CD14-positive monocyte (primary cell): Measurements from ENCODE around the gene DGCR2. TPM values are rescaled to one million over a fixed set of nuclear protein-coding genes. Genes with fewer than 3 reads are reported as not detected.

Experiments
- DNase-seq, 3 donors: peaks; one replicate each; pipeline ENCODE4 v3.0.0-alpha.2; 2011 to 2022
- H2AFZ ChIP-seq: 2 replicates; pipeline ENCODE4 v1.6.0; 2012; ENCODE audit warnings: mild to moderate bottlenecking, low read depth, low read length, inconsistent platforms; ENCODE audit not compliant: insufficient read depth, poor library complexity, severe bottlenecking
- H3K27ac ChIP-seq, 2 donors: 1 replicate in 1 of 2; 2 replicates in 1 of 2; pipeline ENCODE4 v1.5.1; 2012 to 2013; ENCODE audit warnings: low read length in 2 of 2, control low read depth in 1 of 2, inconsistent platforms in 1 of 2, low read depth in 1 of 2, mild to moderate bottlenecking in 1 of 2
- H3K27me3 ChIP-seq, 2 donors: one replicate each; pipeline versions ENCODE4 v1.6.0 to v1.6.1; 2011 to 2013; ENCODE audit warnings: low read length in 2 of 2; ENCODE audit not compliant: control insufficient read depth in 2 of 2, insufficient read depth in 2 of 2
- H3K36me3 ChIP-seq, 2 donors: replicated peaks in 1 of 2; 1 replicate in 1 of 2; 2 replicates in 1 of 2; pipeline versions ENCODE4 v1.5.1 to v1.6.1; 2012 to 2013; ENCODE audit warnings: low read length in 2 of 2, control low read depth in 1 of 2, inconsistent platforms in 1 of 2, mild to moderate bottlenecking in 1 of 2; ENCODE audit not compliant: insufficient read depth in 2 of 2, control insufficient read depth in 1 of 2
- H3K4me1 ChIP-seq, 2 donors: 1 replicate in 1 of 2; 2 replicates in 1 of 2; pipeline versions ENCODE4 v1.5.1 to v1.6.1; 2012 to 2013; ENCODE audit warnings: low read length in 2 of 2, control low read depth in 1 of 2, inconsistent platforms in 1 of 2, mild to moderate bottlenecking in 1 of 2, moderate library complexity in 1 of 2; ENCODE audit not compliant: insufficient read depth in 2 of 2, control insufficient read depth in 1 of 2
- H3K4me2 ChIP-seq: replicated peaks from 2 replicates; pipeline ENCODE3; 2012; ENCODE audit warnings: low read length, moderate library complexity, mild to moderate bottlenecking; ENCODE audit not compliant: poor library complexity, severe bottlenecking; ENCODE audit errors: extremely low read depth
- H3K4me3 ChIP-seq, 3 experiments: fragments of 200-600 bp in 1 of 3; sonication (generic) in 1 of 3; replicated peaks in 1 of 3; 1 replicate in 2 of 3; 2 replicates in 1 of 3; pipeline ENCODE4 v1.5.1; 2011 to 2013; ENCODE audit warnings: low read length in 3 of 3, mild to moderate bottlenecking in 3 of 3, control low read depth in 2 of 3, low read depth in 2 of 3, inconsistent platforms in 1 of 3, moderate library complexity in 1 of 3
- H3K79me2 ChIP-seq: 2 replicates; pipeline ENCODE4 v1.6.0; 2012; ENCODE audit warnings: mild to moderate bottlenecking, control low read depth, inconsistent platforms, low read length, moderate library complexity; ENCODE audit not compliant: insufficient read depth
- H3K9ac ChIP-seq: 2 replicates; pipeline ENCODE4 v1.6.0; 2017; ENCODE audit warnings: low read length, mild to moderate bottlenecking; ENCODE audit not compliant: insufficient read depth, poor library complexity, severe bottlenecking
- H3K9me3 ChIP-seq, 2 donors: replicated peaks in 1 of 2; 1 replicate in 1 of 2; 2 replicates in 1 of 2; pipeline versions ENCODE4 v1.5.1 to v1.6.1; 2012 to 2013; ENCODE audit warnings: low read length in 2 of 2, control low read depth in 1 of 2; ENCODE audit not compliant: control insufficient read depth in 1 of 2, insufficient read depth in 1 of 2
- H4K20me1 ChIP-seq: 2 replicates; pipeline ENCODE4 v1.6.0; 2012; ENCODE audit warnings: mild to moderate bottlenecking, low read length, control low read depth, moderate library complexity; ENCODE audit not compliant: insufficient read depth
- H3K27ac Mint-ChIP-seq, 7 donors: one replicate each; pipeline ENCODE4 v1.8.0; 2020; ENCODE audit warnings: mild to moderate bottlenecking in 7 of 7, mixed read lengths in 7 of 7, moderate library complexity in 6 of 7, inconsistent platforms in 2 of 7
- H3K27me3 Mint-ChIP-seq, 3 donors: one replicate each; pipeline ENCODE4 v1.8.0; 2021 to 2022; ENCODE audit warnings: low read depth in 3 of 3, mild to moderate bottlenecking in 3 of 3, mixed read lengths in 3 of 3, moderate library complexity in 3 of 3, inconsistent platforms in 1 of 3
- H3K36me3 Mint-ChIP-seq, 2 donors: one replicate each; pipeline ENCODE4 v1.8.0; 2020; ENCODE audit warnings: mixed read lengths in 2 of 2, inconsistent platforms in 1 of 2, mild to moderate bottlenecking in 1 of 2
- H3K4me1 Mint-ChIP-seq: one replicate; pipeline ENCODE4 v1.8.0; 2020; ENCODE audit warnings: mild to moderate bottlenecking, mixed read lengths
- H3K4me3 Mint-ChIP-seq, 2 donors: one replicate each; pipeline ENCODE4 v1.8.0; 2020; ENCODE audit warnings: mild to moderate bottlenecking in 2 of 2, mixed read lengths in 2 of 2, moderate library complexity in 1 of 2
- H3K9me3 Mint-ChIP-seq, 7 donors: one replicate each; pipeline ENCODE4 v1.8.0; 2020 to 2022; ENCODE audit warnings: mixed read lengths in 7 of 7, mild to moderate bottlenecking in 6 of 7, moderate library complexity in 6 of 7, inconsistent platforms in 2 of 7
- WGBS: methylation state at CpG from one replicate; pipeline ENCODE4 v1.1.5; 2013; ENCODE audit warnings: missing lambda C conversion rate; ENCODE audit not compliant: insufficient coverage; 5-methylcytosine and 5-hydroxymethylcytosine counted together
- intact Hi-C, 2 donors: fragments of 100-400 bp; cut with micrococcal nuclease; formaldehyde crosslinking; loops; one replicate each; pipeline versions ENCODE4 v1.15.0 to v1.15.1; 2023
- polyA plus RNA-seq, 3 donors: library from polyadenylated mRNA; depleted of rRNA in 1 of 3; unstranded in 2 of 3; stranded (reverse) in 1 of 3; fragments of 300-500 nt in 2 of 3; fragments of >200 nt in 1 of 3; fragmentation: Illumina TruSeq in 2 of 3; gene quantifications; 1 replicate in 2 of 3; 2 replicates in 1 of 3; pipeline ENCODE4 v1.2.3, GENCODE V29; 2012 to 2021
- TF ChIP-seq, protein P1 (sequence below): fragments of 200-600 bp; IDR thresholded peaks from one replicate; pipeline ENCODE4 v1.8.0; 2022; ENCODE audit warnings: antibody characterized with exemption, mild to moderate bottlenecking

The DGCR2 gene
- polyA plus RNA-seq, 3 donors, result 28.9 to 37.0 (median 36.2) TPM

DNA sequence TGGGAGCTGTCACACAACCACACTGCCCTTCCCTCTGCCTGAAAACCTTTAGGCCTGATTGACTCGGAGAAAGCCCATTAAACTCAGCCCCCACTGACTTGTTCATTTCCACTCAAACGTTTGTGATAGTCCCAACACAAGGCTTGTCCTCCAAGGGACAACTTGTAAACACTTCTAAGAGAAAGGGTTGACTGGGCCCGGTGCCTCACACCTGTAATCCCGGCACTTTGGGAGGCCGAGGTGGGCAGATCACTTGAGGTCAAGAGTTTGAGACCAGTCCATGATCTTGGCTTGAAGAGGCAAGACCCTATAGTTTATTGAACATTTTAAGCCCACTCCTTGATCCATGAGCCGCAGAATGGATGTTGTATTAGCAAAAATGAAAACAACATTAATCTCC, 122.8 kb downstream of the DGCR2 start:
- Histone ChIP-seq H3K9ac (no peak overlapping the region), H3K4me3 (no peak overlapping the region), H4K20me1 (no peaks in the 10 kb centered on the region), H3K27me3 (peaks cover 4 to 28% of the 10 kb centered on the region in 2 donors), H3K9me3 (no peaks in the 10 kb centered on the region), H3K4me2 (no peak overlapping the region), H3K36me3 (no peaks in the 10 kb centered on the region), H3K4me1 (no peaks in the 10 kb centered on the region), H3K79me2 (no peaks in the 10 kb centered on the region), H3K27ac (no peak overlapping the region), H2AFZ (no peak overlapping the region)
- H3K9me3 Mint-ChIP-seq, result peaks cover 0 to 3% (median 0%) of the 10 kb centered on the region in 7 donors
- intact Hi-C loops, result no loop called here
- H3K27ac Mint-ChIP-seq, result no peak overlapping the region
- peaks cover 11 to 39% (median 34%) of the 10 kb centered on the region in 3 donors for H3K27me3 Mint-ChIP-seq
- no peak overlapping the region for H3K4me3 Mint-ChIP-seq
- no peaks in the 10 kb centered on the region for H3K36me3 Mint-ChIP-seq
- no peak for DNase-seq
- TF ChIP-seq, protein P1, sequence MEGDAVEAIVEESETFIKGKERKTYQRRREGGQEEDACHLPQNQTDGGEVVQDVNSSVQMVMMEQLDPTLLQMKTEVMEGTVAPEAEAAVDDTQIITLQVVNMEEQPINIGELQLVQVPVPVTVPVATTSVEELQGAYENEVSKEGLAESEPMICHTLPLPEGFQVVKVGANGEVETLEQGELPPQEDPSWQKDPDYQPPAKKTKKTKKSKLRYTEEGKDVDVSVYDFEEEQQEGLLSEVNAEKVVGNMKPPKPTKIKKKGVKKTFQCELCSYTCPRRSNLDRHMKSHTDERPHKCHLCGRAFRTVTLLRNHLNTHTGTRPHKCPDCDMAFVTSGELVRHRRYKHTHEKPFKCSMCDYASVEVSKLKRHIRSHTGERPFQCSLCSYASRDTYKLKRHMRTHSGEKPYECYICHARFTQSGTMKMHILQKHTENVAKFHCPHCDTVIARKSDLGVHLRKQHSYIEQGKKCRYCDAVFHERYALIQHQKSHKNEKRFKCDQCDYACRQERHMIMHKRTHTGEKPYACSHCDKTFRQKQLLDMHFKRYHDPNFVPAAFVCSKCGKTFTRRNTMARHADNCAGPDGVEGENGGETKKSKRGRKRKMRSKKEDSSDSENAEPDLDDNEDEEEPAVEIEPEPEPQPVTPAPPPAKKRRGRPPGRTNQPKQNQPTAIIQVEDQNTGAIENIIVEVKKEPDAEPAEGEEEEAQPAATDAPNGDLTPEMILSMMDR, result no peak
- whole genome bisulfite sequencing, result 79% methylated on average over 4 of the region's 6 CpGs
- no peaks in the 10 kb centered on the region for H3K4me1 Mint-ChIP-seq

DNA sequence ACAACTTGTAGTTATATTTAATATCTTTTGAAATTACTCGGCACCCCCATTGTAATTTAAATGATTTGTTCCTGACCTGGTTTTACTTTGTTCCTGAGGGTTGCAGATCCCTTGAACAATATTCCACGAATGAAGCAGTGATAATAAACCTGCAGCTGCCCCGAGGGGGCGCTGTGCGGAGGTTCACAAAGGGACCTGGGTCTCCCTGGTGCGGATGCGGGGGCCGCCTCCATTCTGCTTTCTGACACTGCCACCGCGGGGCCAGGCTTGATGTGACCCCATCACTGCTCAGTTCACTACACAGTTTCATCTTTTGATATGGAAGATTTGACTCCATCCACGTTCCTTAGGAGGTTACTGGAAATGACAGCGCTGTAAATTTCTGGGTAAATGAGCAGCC, 123.2 kb downstream of the DGCR2 start:
- Histone ChIP-seq H3K4me2 (no peak overlapping the region), H3K36me3 (no peaks in the 10 kb centered on the region), H3K9ac (no peak overlapping the region), H3K4me3 (no peak overlapping the region), H3K27ac (no peak overlapping the region), H3K27me3 (peaks cover 4 to 25% of the 10 kb centered on the region in 2 donors), H3K4me1 (no peaks in the 10 kb centered on the region), H4K20me1 (no peaks in the 10 kb centered on the region), H3K9me3 (no peaks in the 10 kb centered on the region), H3K79me2 (no peaks in the 10 kb centered on the region), H2AFZ (no peak overlapping the region)
- no peaks in the 10 kb centered on the region for H3K36me3 Mint-ChIP-seq
- intact Hi-C loops, result no loop called here
- WGBS, result 20% methylated on average over 6 of the region's 12 CpGs
- DNase-seq, result no peak
- H3K27me3 Mint-ChIP-seq, result peaks cover 11 to 36% (median 34%) of the 10 kb centered on the region in 3 donors
- no peak overlapping the region for H3K27ac Mint-ChIP-seq
- TF ChIP-seq, protein P1, result peak; percentile 34
- peak overlapping the region in 1 of 2 donors; percentile 1 for H3K4me3 Mint-ChIP-seq
- H3K9me3 Mint-ChIP-seq, result peaks cover 0 to 3% (median 0%) of the 10 kb centered on the region in 7 donors
- H3K4me1 Mint-ChIP-seq, result no peaks in the 10 kb centered on the region
